ENCODE results near the gene RAET1E.
A peak's percentile ranks its signal among the peaks of the same experiment; 100 is the strongest.
"Not testable (repeated sequence)": the region's sequence is repeated elsewhere in the genome, so short reads cannot be mapped to it uniquely, and the experiment has no call there.

Gene RAET1E, protein sequence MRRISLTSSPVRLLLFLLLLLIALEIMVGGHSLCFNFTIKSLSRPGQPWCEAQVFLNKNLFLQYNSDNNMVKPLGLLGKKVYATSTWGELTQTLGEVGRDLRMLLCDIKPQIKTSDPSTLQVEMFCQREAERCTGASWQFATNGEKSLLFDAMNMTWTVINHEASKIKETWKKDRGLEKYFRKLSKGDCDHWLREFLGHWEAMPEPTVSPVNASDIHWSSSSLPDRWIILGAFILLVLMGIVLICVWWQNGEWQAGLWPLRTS

DNA sequence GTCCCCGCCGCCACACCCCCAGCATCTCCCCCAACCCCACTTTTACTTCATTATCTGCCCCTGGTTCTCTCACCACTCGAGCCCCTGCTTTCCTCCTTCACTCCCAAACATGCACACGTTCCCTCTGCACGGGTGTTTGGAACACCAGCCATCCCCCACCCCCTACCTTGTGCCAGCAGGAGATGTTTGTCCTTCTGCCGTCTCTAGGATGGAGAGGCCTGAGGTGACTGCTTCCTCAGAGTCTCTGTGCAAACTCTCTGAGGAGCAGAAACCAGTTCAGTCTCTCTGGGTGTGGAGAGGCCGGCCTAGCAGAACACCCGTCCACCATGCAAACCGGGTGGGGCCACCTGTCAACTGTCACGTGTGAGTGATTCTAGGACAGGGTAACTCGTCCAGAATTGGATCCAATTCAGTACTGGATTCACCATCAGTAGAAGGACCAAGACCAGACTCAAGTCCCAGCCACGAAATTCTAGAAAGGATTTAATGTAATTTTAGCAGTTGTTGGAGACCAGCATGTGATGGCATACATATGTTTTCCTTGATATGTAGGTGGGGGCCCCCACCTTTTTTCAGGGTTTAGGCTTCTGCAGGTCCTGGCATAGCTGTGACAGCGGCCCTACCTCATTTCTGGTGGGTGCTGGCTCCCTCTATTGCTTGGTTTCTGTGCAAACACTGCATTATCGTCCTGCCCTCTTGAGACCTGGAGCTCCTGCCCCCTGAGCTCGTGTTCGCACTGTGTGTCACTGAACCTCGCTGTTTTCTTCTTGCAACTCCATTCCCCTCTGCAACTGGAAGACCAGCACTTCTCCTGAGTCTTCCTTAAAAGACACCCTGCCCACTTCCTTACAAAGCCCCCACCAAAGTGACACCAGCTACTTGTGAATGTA, at the start of gene RAET1E:
Gene RAET1E, minus strand, starts transcription at position 259 of the 890 bp plus-strand sequence. CDS start 7,212 bp downstream, outside the sequence.
- H3K36me3 ChIP-seq (replicated peaks) = no peaks in the 10 kb centered on the region
- H3K27ac ChIP-seq = peak within 1 kb of the TSS; percentile 11
- H3K4me3 ChIP-seq (ENCODE audit: low read depth, low read length) = no peak within 1 kb of the TSS
- in situ Hi-C loops (cut with HindIII; ENCODE audit: low pct_ligation_motif_present, low sequenced_read_pairs) = no loop called here
- no peak for DNase-seq
- no peaks in the 10 kb centered on the region for H3K27me3 ChIP-seq (replicated peaks)
- TF ChIP-seq, protein P1, sequence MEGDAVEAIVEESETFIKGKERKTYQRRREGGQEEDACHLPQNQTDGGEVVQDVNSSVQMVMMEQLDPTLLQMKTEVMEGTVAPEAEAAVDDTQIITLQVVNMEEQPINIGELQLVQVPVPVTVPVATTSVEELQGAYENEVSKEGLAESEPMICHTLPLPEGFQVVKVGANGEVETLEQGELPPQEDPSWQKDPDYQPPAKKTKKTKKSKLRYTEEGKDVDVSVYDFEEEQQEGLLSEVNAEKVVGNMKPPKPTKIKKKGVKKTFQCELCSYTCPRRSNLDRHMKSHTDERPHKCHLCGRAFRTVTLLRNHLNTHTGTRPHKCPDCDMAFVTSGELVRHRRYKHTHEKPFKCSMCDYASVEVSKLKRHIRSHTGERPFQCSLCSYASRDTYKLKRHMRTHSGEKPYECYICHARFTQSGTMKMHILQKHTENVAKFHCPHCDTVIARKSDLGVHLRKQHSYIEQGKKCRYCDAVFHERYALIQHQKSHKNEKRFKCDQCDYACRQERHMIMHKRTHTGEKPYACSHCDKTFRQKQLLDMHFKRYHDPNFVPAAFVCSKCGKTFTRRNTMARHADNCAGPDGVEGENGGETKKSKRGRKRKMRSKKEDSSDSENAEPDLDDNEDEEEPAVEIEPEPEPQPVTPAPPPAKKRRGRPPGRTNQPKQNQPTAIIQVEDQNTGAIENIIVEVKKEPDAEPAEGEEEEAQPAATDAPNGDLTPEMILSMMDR (IDR thresholded peaks at IDR 0.05; ENCODE audit: low read depth, low read length, missing control alignments) = peak; percentile 8

DNA sequence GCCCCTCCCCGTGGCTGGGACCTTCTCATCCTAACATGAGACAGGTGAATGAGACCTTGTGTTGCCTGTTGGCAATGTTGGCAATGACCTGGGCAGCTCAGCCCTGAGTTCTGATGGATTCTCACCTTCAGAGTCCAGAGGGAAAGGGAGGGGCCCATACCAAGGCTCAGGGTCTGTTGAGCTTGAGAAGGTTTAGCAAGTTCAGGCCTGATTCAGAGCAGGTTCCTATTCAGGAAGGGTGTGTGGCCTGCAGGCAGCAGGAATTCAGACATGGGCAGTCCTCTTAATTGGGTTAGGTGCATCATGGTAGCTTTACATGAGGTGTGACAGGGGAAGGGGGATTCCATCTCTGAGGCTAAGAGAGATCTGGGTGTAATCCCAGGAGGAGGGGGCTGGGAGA, 49.6 kb upstream of the RAET1E start:
- H3K4me3 ChIP-seq (ENCODE audit: low read depth, low read length); H3K36me3 ChIP-seq (replicated peaks); H3K27ac ChIP-seq; DNase-seq; in situ Hi-C loops (cut with HindIII; ENCODE audit: low pct_ligation_motif_present, low sequenced_read_pairs): not testable (repeated sequence)
- H3K27me3 ChIP-seq (replicated peaks) = peaks cover 23% of the 10 kb centered on the region

DNA sequence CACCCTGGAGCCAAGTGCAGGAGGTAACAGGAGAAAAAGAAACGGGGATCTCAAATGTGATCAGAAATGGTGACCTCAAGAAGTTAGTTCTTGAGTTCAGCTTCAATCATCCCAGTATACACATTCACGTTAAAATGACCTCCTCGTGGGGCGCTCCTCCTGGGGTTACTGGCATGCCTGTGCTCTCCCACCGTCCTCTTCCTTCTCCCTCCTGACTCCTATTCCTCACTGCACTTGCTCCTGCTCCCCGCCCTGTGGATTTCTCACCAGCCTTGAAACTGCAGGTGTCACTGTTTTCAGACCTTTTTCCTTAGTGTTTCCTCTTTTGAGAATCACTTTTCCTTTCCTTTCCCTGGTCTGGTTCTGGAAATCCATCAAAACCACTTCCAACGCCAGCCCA, 48.7 kb upstream of the RAET1E start:
- in situ Hi-C loops (cut with HindIII; ENCODE audit: low pct_ligation_motif_present, low sequenced_read_pairs); DNase-seq; H3K27ac ChIP-seq; H3K36me3 ChIP-seq (replicated peaks); H3K4me3 ChIP-seq (ENCODE audit: low read depth, low read length): not testable (repeated sequence)
- peaks cover 16% of the 10 kb centered on the region for H3K27me3 ChIP-seq (replicated peaks)

DNA sequence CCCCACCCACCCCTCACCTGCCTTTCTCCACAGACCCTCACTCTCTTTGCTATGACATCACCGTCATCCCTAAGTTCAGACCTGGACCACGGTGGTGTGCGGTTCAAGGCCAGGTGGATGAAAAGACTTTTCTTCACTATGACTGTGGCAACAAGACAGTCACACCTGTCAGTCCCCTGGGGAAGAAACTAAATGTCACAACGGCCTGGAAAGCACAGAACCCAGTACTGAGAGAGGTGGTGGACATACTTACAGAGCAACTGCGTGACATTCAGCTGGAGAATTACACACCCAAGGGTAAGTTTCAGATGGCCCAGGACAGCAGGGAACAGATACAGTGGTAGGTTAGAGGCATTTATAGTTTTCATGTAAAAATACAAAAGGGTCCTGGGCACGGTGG, 47.4 kb upstream of the RAET1E start:
- H3K36me3 ChIP-seq (replicated peaks); DNase-seq; H3K4me3 ChIP-seq (ENCODE audit: low read depth, low read length); H3K27ac ChIP-seq; in situ Hi-C loops (cut with HindIII; ENCODE audit: low pct_ligation_motif_present, low sequenced_read_pairs); H3K27me3 ChIP-seq (replicated peaks): not testable (repeated sequence)

DNA sequence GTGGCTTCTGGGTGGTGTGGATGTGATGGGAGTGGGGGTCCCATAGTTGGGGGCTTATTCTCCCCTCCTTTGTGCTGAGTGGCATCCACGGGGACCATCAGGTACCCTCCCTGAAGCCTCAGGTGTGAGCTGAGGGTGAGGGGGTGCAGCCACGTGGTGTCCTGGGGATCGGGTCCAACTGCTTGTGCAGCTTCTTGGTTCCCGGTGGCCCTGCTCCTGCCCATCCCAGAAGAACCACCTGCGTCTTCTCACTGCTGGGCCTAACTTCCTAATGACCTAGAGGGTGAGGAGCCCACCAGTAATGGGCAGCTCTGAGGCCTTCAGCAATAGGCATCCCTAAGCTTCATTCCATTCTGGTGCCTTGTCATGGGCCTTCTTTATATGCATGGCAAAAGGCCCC, 45.4 kb upstream of the RAET1E start:
- H3K36me3 ChIP-seq (replicated peaks); DNase-seq; in situ Hi-C loops (cut with HindIII; ENCODE audit: low pct_ligation_motif_present, low sequenced_read_pairs); H3K4me3 ChIP-seq (ENCODE audit: low read depth, low read length); H3K27ac ChIP-seq: not testable (repeated sequence)
- H3K27me3 ChIP-seq (replicated peaks) = peaks cover 23% of the 10 kb centered on the region

DNA sequence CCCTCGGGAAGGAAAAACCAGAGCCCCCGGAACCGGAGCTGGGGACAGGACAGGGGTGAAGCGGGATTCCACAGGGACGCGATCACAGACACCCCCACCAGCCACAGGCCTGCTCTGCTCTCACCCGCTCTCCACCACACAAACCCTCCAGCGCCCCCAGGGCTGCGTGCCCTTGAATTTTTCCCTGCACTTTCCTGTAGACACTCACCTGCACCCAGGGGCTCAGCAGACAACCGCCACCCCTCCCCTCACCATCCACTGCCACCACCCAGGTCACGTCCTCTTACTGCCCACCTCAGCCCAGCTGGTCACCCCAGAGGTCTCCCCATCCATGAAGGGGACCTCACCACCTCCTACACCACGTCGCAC, 44.5 kb upstream of the RAET1E start:
- in situ Hi-C loops (cut with HindIII; ENCODE audit: low pct_ligation_motif_present, low sequenced_read_pairs) = no loop called here
- peaks cover 28% of the 10 kb centered on the region for H3K27me3 ChIP-seq (replicated peaks)

DNA sequence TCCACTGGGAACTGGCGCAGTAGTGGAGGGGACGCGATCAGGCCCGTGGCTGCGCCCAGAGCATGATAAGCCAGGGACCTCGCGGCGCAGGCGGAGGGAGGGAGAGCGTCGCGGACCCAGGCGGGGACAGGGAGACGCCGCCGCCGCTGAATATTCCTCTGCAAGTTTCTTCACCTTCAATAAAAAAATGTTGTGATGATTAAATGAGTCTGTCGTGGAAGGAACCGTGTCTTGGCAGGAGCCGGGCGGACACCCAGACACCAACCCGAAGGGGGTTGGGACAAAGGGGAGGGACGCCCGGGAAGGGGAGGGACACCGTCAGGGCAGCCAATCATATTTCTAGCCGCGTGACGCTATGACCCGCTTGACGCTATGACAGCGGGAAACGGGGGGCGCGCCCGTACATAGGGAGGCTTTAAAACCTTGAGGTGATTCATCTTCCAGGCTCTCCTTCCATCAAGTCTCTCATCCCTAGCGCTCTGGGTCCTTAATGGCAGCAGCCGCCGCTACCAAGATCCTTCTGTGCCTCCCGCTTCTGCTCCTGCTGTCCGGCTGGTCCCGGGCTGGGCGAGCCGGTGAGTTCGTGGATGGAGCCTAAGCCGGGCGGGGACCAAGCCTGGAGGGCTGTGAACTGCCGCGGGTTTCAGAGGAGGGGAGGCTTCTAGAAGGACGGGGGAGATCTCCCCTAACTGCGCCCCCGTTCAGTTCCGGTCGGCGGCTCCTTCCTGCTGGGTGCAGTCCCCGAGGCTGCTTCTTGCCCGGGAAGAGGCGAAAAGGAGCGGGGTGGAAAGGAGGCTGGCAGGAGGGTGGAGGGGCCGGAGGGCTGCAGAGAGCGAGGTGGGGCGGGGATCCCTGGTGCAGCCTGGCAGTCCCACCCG, 43.9 kb upstream of the RAET1E start, which contains the start of gene ULBP2:
Gene ULBP2, plus strand, starts transcription at position 432 of the 878 bp plus-strand sequence. Its CDS starts 59 bp downstream, at position 491.
- peak; percentile 94 for DNase-seq
- Histone ChIP-seq H3K27ac (peak within 1 kb of the TSS; percentile 44), H3K4me3 (ENCODE audit: low read depth, low read length) (peak within 1 kb of the TSS; percentile 73), H3K27me3 (replicated peaks) (peaks cover 32% of the 10 kb centered on the region), H3K36me3 (replicated peaks) (no peaks in the 10 kb centered on the region)
- in situ Hi-C loops (cut with HindIII; ENCODE audit: low pct_ligation_motif_present, low sequenced_read_pairs) = no loop called here
- TF ChIP-seq, protein P1 (IDR thresholded peaks at IDR 0.05; ENCODE audit: low read depth, low read length, missing control alignments) = no peak

More for the DNA sequence above, 44.5 kb upstream of the RAET1E start:
- Histone ChIP-seq H3K4me3 (ENCODE audit: low read depth, low read length) (peak overlapping the region; percentile 73), H3K27ac (no peak overlapping the region), H3K36me3 (replicated peaks) (no peaks in the 10 kb centered on the region)
- no peak for DNase-seq
- TF ChIP-seq, protein P1 (IDR thresholded peaks at IDR 0.05; ENCODE audit: low read depth, low read length, missing control alignments) = peak; percentile 25

Data from brain microvascular endothelial cell (primary cell).